GM19452 (cell line): ENCODE data around the gene FRY.

Experiments
- ATAC-seq: cut with Tn5 transposase; IDR thresholded peaks from one replicate; pipeline ENCODE4 v1.9.1; 2021; ENCODE audit not compliant: unreplicated experiment

The FRY gene

GRCh38 chr13:32165796-32166195, 134.2 kb downstream of the FRY start:
- ATAC-seq: no peak

DNA sequence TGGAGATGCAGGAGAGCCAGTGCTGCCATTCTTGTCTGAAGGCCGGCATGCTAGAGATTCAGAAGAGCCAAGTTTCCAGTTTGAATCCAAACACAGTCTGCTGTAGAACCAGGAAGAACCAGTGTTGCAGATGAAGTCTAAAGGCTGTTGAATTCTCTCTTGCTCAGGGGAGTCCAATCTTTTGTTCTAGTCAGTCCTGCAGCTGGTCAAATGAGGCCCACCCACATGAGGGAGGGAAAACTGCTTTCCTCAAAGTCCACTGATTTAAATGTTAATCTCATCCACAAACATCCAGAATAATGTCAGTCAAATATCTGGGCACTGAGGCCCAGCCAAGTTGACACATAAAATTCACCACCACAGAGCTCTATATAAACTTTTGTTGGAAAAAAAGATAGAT, 136.6 kb downstream of the FRY start:
- no peak for ATAC-seq

DNA sequence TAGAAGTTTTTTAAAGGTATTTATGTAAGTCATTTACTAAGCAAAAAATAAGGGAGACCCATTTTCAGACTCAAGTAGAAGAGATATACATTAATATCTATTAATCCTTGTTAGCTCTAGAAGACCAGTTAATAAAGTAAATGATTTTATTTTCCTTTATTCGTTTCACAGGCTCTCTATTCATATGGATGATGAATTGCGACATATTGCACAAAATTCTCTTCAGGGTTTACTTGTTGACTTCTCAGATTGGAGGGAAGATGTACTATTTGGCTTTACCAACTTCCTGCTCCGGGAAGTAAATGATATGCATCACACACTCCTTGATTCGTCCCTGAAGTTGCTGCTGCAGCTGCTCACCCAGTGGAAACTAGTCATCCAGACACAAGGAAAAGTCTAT, 139.3 kb downstream of the FRY start:
- no peak for ATAC-seq

DNA sequence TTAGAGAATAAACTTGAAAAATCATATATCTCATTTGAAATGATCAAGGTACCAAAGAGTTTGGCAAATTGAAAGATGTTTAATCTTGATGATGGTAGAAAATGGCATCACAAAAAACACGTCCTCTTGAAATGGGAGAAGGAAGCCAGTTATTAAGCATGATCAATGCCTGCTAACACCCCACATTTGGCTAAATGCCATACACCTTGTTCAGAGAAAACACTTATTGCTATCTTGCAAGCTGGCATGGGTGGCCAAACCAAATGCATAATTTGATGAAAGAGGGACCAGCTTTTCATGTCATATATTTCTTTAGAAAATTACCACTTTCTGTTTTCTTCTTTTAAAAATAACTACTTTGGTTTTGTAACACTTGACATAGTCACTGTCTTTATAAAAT, 142.3 kb downstream of the FRY start:
- ATAC-seq: no peak

- ATAC-seq: no peak
Observed at GRCh38 chr13:32174366-32174765, 142.8 kb downstream of the FRY start.

GRCh38 chr13:32175307-32175706, 143.7 kb downstream of the FRY start:
- no peak for ATAC-seq

GRCh38 chr13:32175943-32176342, 144.4 kb downstream of the FRY start:
- ATAC-seq: no peak

GRCh38 chr13:32176696-32177095, 145.1 kb downstream of the FRY start:
- ATAC-seq: no peak

DNA sequence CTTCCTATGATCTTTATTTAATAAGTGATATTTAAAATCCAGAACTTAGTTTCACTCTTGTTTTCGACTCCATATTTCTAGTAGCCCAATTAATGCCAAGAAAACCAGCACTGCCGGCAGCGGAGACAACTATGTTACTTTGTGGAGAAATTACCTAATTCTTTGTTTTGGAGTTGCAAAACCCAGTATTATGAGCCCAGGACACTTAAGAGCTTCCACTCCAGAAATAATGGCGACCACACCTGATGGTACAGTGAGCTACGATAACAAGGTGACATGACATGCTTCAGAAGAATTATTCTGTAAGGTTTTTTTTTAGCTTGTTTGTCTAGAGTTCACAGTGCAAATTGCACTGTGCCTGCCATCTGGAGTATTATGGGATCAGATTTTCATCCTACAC, 147.2 kb downstream of the FRY start:
- ATAC-seq: no peak

- no peak for ATAC-seq
Observed at GRCh38 chr13:32179708-32180107, 148.1 kb downstream of the FRY start.

GRCh38 chr13:32187651-32188050, 156.1 kb downstream of the FRY start:
- no peak for ATAC-seq

DNA sequence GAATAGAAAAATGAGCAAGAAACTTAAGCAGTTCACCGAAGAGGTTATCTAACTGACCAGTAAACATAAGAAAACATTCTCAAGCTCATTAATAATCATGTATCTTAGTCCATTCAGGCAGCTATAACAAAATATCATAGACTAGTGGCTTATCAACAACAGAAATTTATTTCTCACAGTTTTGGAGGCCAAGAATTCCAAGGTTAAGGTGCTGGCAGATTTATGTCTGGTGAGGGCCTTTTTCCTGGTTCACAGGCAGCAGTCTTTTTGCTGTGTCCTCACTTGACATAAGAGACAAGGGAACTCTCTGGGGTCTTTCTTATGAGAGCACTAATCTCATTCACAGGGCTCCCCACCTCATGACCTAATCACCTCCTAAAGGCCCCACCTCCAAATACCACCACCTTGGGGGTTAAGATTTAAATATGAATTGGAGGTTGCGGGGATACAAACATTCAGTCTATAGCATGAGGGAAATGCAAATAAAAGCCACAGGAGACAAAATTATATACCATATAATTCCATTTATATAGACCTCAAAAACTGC, 160.0 kb downstream of the FRY start:
- no peak for ATAC-seq

GRCh38 chr13:32195713-32196112, 164.1 kb downstream of the FRY start:
- ATAC-seq: no peak

- no peak for ATAC-seq
Observed at GRCh38 chr13:32199168-32199567, 167.6 kb downstream of the FRY start.

- no peak for ATAC-seq
Observed at GRCh38 chr13:32200741-32201140, 169.2 kb downstream of the FRY start.

DNA sequence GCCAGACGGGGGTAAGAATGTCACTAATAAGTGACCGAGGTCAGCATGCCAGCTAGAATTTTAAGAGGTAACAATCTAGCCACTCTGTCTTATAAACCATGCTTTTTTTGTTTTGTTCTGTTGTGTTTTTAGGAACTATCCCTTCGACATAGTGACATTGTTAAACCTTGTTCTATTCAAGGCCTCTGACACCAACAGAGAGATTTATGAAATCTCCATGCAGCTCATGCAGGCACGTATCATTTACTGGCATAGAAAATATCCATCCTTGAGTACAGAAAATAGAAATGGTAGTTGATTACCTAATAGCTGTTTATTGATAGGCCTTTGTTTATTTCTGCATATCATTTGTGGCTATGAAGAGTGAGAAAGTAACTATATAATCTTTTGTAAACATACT, 170.2 kb downstream of the FRY start:
- no peak for ATAC-seq

DNA sequence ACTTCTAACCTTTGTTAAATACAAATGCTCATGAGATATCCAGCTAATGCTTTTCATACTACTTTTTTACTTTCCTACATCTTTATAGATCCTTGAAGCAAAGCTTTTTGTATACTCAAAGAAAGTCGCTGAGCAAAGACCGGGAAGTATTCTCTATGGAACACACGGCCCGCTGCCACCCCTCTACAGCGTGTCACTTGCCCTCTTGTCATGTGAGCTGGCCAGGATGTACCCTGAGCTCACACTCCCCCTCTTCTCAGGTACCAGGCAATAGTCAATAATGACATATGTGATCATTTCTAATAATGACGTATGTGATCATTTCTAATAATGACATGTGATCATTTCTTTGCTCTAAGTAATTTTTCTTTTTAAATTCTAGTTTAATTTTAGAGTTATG, 170.7 kb downstream of the FRY start:
- no peak for ATAC-seq

- ATAC-seq: no peak
Observed at GRCh38 chr13:32203221-32203620, 171.6 kb downstream of the FRY start.

GRCh38 chr13:32203736-32204135, 172.2 kb downstream of the FRY start:
- ATAC-seq: no peak

DNA sequence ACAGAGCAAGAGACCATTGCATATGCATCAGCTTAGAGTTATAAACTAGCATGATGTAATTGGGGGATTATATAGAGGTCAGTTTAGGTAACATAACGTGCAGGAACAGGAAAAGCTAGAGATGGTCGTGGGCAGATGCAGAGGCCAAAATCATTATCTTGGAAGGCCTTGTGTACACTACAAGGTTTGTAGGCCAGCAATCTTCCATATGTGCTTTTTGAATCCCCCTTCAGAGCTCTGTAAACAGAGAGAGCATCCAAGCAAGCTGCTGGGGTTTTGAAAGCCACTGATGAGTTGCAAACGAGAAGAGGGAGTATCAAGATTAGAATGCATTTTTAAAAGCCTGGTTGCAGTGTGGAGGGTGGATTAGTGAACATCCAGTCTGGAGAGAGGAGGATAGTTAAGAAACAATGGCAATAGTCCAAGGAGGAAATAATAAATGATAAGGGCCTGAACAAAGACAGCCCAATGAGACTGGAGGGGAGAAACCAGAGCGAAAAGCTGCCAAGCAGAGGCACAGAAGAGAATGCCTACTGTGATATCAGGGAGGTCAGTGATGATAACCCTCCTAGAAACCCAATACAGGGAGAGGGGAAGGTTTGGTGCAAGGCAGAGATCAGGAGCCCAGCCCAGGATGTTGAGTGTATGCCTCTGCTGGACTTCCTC, 174.0 kb downstream of the FRY start:
- ATAC-seq: no peak

GRCh38 chr13:32206097-32206740, 174.6 kb downstream of the FRY start:
- no peak for ATAC-seq

DNA sequence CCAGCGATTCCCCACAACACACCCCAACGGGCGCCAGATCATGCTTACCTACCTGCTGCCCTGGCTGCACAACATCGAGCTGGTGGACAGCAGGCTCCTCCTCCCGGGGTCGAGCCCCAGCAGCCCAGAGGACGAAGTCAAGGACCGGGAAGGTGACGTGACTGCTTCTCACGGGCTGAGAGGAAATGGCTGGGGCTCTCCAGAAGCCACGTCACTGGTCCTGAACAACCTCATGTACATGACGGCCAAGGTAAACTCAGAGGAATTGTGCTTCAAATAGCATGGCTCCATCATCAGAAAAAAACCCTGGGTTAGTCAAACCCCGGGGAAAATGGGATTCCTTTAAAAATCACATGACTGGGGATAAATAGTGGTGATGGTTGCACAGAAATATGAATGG, 177.3 kb downstream of the FRY start:
- ATAC-seq: no peak

DNA sequence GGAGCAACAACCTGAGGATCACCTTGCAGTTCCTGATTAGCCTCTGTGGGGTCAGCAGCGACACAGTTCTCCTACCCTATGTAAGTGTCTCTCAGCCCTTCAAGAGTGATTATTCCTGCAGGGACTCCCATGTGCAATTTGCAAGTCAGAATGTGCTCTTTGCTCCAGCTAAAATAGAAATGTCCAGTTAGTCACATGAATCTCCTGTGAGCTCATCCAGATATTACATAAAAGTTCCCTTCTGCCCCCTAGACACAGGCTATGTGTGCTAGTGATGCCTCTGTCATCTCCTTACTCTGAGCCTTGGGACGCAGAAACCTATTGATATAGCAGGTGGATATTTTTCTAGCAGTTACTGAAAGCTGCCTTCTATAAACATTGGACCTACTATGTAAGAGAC, 178.1 kb downstream of the FRY start:
- ATAC-seq: no peak
